Measurements from ENCODE around the gene RAB14.
"Not testable (repeated sequence)": the region's sequence is repeated elsewhere in the genome, so short reads cannot be mapped to it uniquely, and the experiment has no call there.

The RAB14 gene

GRCh38 chr9:121191235-121191634, 10.4 kb downstream of the RAB14 start:
- DNase-seq (ENCODE audit: low read depth in 2 of 2), result no peak

GRCh38 chr9:121189660-121190059, 12.0 kb downstream of the RAB14 start:
- no peak for DNase-seq (ENCODE audit: low read depth in 2 of 2)

GRCh38 chr9:121189006-121189405, 12.7 kb downstream of the RAB14 start:
- DNase-seq (ENCODE audit: low read depth in 2 of 2), result no peak

- DNase-seq (ENCODE audit: low read depth in 2 of 2), result no peak
These were observed 13.9 kb downstream of the RAB14 start for GRCh38 chr9:121187636-121188305.

- DNase-seq (ENCODE audit: low read depth in 2 of 2), result no peak
These were observed 15.8 kb downstream of the RAB14 start for GRCh38 chr9:121185774-121186403.

- DNase-seq (ENCODE audit: low read depth in 2 of 2), result no peak
These were observed 16.4 kb downstream of the RAB14 start for GRCh38 chr9:121185178-121185745.

- DNase-seq (ENCODE audit: low read depth in 2 of 2), result no peak
These were observed 17.2 kb downstream of the RAB14 start for GRCh38 chr9:121184463-121184862.

GRCh38 chr9:121183666-121184423, 17.8 kb downstream of the RAB14 start:
- no peak for DNase-seq (ENCODE audit: low read depth in 2 of 2)

- DNase-seq (ENCODE audit: low read depth in 2 of 2), result no peak
These were observed 18.7 kb downstream of the RAB14 start for GRCh38 chr9:121182989-121183388.

GRCh38 chr9:121182101-121182836, 19.4 kb downstream of the RAB14 start:
- DNase-seq (ENCODE audit: low read depth in 2 of 2), result no peak

GRCh38 chr9:121179930-121180681, 21.6 kb downstream of the RAB14 start:
- no peak for DNase-seq (ENCODE audit: low read depth in 2 of 2)

GRCh38 chr9:121179373-121179721, 22.3 kb downstream of the RAB14 start:
- not testable (repeated sequence) for DNase-seq (ENCODE audit: low read depth in 2 of 2)

- DNase-seq (ENCODE audit: low read depth in 2 of 2), result no peak
These were observed 22.8 kb downstream of the RAB14 start for GRCh38 chr9:121178676-121179372.

- no peak for DNase-seq (ENCODE audit: low read depth in 2 of 2)
These were observed 28.2 kb downstream of the RAB14 start for GRCh38 chr9:121173501-121173900.

- no peak for DNase-seq (ENCODE audit: low read depth in 2 of 2)
These were observed 28.8 kb downstream of the RAB14 start for GRCh38 chr9:121172726-121173487.

GRCh38 chr9:121171236-121171635, 30.4 kb downstream of the RAB14 start:
- no peak for DNase-seq (ENCODE audit: low read depth in 2 of 2)

- DNase-seq (ENCODE audit: low read depth in 2 of 2), result no peak
These were observed 32.5 kb downstream of the RAB14 start for GRCh38 chr9:121169094-121169601.

GRCh38 chr9:121168052-121168451, 33.6 kb downstream of the RAB14 start:
- no peak for DNase-seq (ENCODE audit: low read depth in 2 of 2)

GRCh38 chr9:121160025-121160424, 41.6 kb downstream of the RAB14 start:
- no peak for DNase-seq (ENCODE audit: low read depth in 2 of 2)

- no peak for DNase-seq (ENCODE audit: low read depth in 2 of 2)
These were observed 43.7 kb downstream of the RAB14 start for GRCh38 chr9:121157939-121158338.
